ENCODE measurements around the gene PNMA6F.
"Not testable (repeated sequence)": the region's sequence is repeated elsewhere in the genome, so short reads cannot be mapped to it uniquely, and the experiment has no call there.

Gene PNMA6F

GRCh38 chrX:153301746-153302145 lies 19.8 kb downstream of the PNMA6F start:
- no peak for TF ChIP-seq CTCF (conservative IDR thresholded peaks at IDR 0.05; ENCODE audit: low read length)
- H3K4me3 ChIP-seq (ENCODE audit: low read length): no peak overlapping the region
- no peak for DNase-seq (ENCODE audit: low read depth)

GRCh38 chrX:153299855-153300254 lies 21.7 kb downstream of the PNMA6F start:
- no peak for DNase-seq (ENCODE audit: low read depth)
- no peak overlapping the region for H3K4me3 ChIP-seq (ENCODE audit: low read length)
- TF ChIP-seq CTCF (conservative IDR thresholded peaks at IDR 0.05; ENCODE audit: low read length): no peak

GRCh38 chrX:153297376-153297775 lies 24.2 kb downstream of the PNMA6F start:
- DNase-seq (ENCODE audit: low read depth): no peak
- H3K4me3 ChIP-seq (ENCODE audit: low read length): no peak overlapping the region
- no peak for TF ChIP-seq CTCF (conservative IDR thresholded peaks at IDR 0.05; ENCODE audit: low read length)

GRCh38 chrX:153293485-153294071 lies 28.0 kb downstream of the PNMA6F start:
- DNase-seq (ENCODE audit: low read depth); H3K4me3 ChIP-seq (ENCODE audit: low read length): not testable (repeated sequence)

- DNase-seq (ENCODE audit: low read depth): not testable (repeated sequence)
Observed at GRCh38 chrX:153288807-153289206, 32.8 kb downstream of the PNMA6F start.

GRCh38 chrX:153285678-153286077 lies 35.9 kb downstream of the PNMA6F start:
- not testable (repeated sequence) for H3K4me3 ChIP-seq (ENCODE audit: low read length); DNase-seq (ENCODE audit: low read depth)

More at GRCh38 chrX:153288807-153289206, 32.8 kb downstream of the PNMA6F start:
- not testable (repeated sequence) for H3K4me3 ChIP-seq (ENCODE audit: low read length)

GRCh38 chrX:153283982-153284381 lies 37.6 kb downstream of the PNMA6F start:
- not testable (repeated sequence) for DNase-seq (ENCODE audit: low read depth); H3K4me3 ChIP-seq (ENCODE audit: low read length)

GRCh38 chrX:153281784-153282183 lies 39.8 kb downstream of the PNMA6F start:
- not testable (repeated sequence) for H3K4me3 ChIP-seq (ENCODE audit: low read length); DNase-seq (ENCODE audit: low read depth)

GRCh38 chrX:153279304-153279703 lies 42.3 kb downstream of the PNMA6F start:
- not testable (repeated sequence) for DNase-seq (ENCODE audit: low read depth); H3K4me3 ChIP-seq (ENCODE audit: low read length)

- H3K4me3 ChIP-seq (ENCODE audit: low read length); DNase-seq (ENCODE audit: low read depth): not testable (repeated sequence)
Observed at GRCh38 chrX:153276049-153276448, 45.5 kb downstream of the PNMA6F start.

GRCh38 chrX:153275418-153275817 lies 46.1 kb downstream of the PNMA6F start:
- not testable (repeated sequence) for DNase-seq (ENCODE audit: low read depth); H3K4me3 ChIP-seq (ENCODE audit: low read length)

- DNase-seq (ENCODE audit: low read depth); H3K4me3 ChIP-seq (ENCODE audit: low read length): not testable (repeated sequence)
Observed at GRCh38 chrX:153272584-153272983, 49.0 kb downstream of the PNMA6F start.

- H3K4me3 ChIP-seq (ENCODE audit: low read length); DNase-seq (ENCODE audit: low read depth): not testable (repeated sequence)
Observed at GRCh38 chrX:153272070-153272469, 49.5 kb downstream of the PNMA6F start.

All from AG10803 (cell line).